ENCODE measurements around the gene CTXN3. TPM values are rescaled to one million over a fixed set of nuclear protein-coding genes. Genes with fewer than 3 reads are reported as not detected.
"Not testable (repeated sequence)": the region's sequence is repeated elsewhere in the genome, so short reads cannot be mapped to it uniquely, and the experiment has no call there.

The CTXN3 gene
- polyA plus RNA-seq, 4 donors: not detected

DNA sequence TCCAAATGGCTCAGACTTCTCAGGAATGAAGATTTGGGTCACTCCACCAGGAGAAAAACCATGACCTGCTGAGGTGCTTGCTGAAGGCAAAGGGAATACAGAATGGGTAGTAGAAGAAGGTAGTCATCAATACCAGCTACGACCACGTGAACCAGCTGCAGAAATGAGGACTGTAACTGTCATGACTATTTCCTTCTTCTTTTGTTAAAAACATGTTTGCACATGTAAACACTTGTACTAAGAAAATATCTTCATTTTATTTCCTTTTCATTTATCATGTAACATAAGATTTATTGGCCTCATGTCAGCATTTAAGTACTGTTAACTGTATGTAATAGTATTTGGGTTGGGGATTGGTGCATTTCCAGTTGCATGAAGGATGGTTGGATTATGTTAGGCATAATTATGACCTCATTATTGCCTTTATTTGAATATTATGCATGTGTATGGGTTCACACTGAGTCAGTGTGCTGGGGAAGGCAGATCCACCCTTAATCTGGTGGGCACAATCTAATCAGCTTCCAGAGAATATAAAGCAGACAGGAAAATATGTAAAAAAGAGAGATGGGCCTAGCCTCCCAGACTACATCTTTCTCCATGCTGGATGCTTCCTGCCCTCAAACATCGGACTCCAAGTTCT is 30.9 kb downstream of the CTXN3 start:
- H3K9me3 ChIP-seq (ENCODE audit: control insufficient read depth in 2 of 2, insufficient read depth in 1 of 2, low read depth in 1 of 2, low read length in 1 of 2); H3K27me3 ChIP-seq (ENCODE audit: control insufficient read depth in 3 of 3, insufficient read depth in 3 of 3, low read length in 3 of 3); H3K36me3 ChIP-seq (ENCODE audit: control insufficient read depth in 3 of 3, insufficient read depth in 2 of 3, low read depth in 1 of 3, low read length in 3 of 3); H3K4me3 ChIP-seq (ENCODE audit: low read depth in 1 of 3, low read length in 3 of 3); FAIRE-seq; DNase-seq; H3K27ac ChIP-seq (ENCODE audit: low read depth in 1 of 3, low read length in 2 of 3); H3K4me1 ChIP-seq (ENCODE audit: control insufficient read depth in 3 of 3, insufficient read depth in 2 of 3, low read depth in 1 of 3, low read length in 2 of 3): not testable (repeated sequence)
- WGBS, 3 donors: 82 to 88% (median 84%) methylated on average over 3 of the region's 3 CpGs

DNA sequence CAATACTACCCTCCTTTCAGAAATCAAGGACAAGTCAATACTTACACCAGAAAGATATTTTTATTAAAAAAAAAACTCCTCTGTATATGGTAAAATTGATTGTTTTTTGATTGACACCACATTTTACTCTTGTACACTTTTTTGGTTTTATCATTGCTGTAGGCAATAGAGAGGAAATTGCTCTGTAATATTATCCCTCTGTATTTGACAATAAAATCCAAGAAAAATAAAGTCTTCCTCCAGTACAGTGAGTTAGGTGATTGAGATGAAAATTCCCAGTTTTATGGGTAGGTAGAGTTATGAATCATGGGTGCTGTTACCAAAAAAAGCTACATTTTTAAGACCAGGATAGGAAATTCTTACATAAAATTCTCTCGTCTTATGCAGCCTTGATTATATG is 31.7 kb downstream of the CTXN3 start:
- no peaks in the 10 kb centered on the region for H3K27me3 ChIP-seq (ENCODE audit: control insufficient read depth in 3 of 3, insufficient read depth in 3 of 3, low read length in 3 of 3)
- DNase-seq (no peak), FAIRE-seq (no peak)
- H3K4me3 ChIP-seq (ENCODE audit: low read depth in 1 of 3, low read length in 3 of 3): no peak overlapping the region
- no peak overlapping the region for H3K27ac ChIP-seq (ENCODE audit: low read depth in 1 of 3, low read length in 2 of 3)
- WGBS, 3 donors: 90 to 97% (median 96%) methylated on average over 1 of the region's 1 CpG
- H3K36me3 ChIP-seq (ENCODE audit: control insufficient read depth in 3 of 3, insufficient read depth in 2 of 3, low read depth in 1 of 3, low read length in 3 of 3): no peaks in the 10 kb centered on the region
- peaks cover 0 to 3% of the 10 kb centered on the region in 2 donors for H3K9me3 ChIP-seq (ENCODE audit: control insufficient read depth in 2 of 2, insufficient read depth in 1 of 2, low read depth in 1 of 2, low read length in 1 of 2)
- no peaks in the 10 kb centered on the region for H3K4me1 ChIP-seq (ENCODE audit: control insufficient read depth in 3 of 3, insufficient read depth in 2 of 3, low read depth in 1 of 3, low read length in 2 of 3)

DNA sequence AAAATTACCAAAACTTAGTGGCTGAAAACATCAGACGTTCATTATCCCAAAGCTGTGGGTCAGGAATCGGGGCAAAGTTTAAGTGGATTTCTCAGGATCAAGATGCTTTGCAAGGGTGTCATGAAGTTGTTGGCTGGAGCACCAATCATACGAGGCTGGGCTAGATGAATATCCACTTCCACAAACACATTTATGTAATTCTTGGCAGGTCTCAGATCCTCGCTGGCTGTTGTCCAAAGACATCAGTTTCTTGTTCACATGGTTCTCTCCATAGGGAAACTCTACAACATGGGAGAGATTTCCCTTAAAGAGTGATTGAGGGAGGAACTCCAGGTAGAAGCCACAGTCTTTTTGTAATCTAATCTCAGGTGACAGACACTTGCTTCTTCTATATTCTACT is 34.1 kb downstream of the CTXN3 start:
- Histone ChIP-seq H3K9me3 (ENCODE audit: control insufficient read depth in 2 of 2, insufficient read depth in 1 of 2, low read depth in 1 of 2, low read length in 1 of 2) (peaks cover 0 to 3% of the 10 kb centered on the region in 2 donors), H3K4me1 (ENCODE audit: control insufficient read depth in 3 of 3, insufficient read depth in 2 of 3, low read depth in 1 of 3, low read length in 2 of 3) (no peaks in the 10 kb centered on the region), H3K36me3 (ENCODE audit: control insufficient read depth in 3 of 3, insufficient read depth in 2 of 3, low read depth in 1 of 3, low read length in 3 of 3) (no peaks in the 10 kb centered on the region), H3K27ac (ENCODE audit: low read depth in 1 of 3, low read length in 2 of 3) (no peak overlapping the region), H3K27me3 (ENCODE audit: control insufficient read depth in 3 of 3, insufficient read depth in 3 of 3, low read length in 3 of 3) (no peaks in the 10 kb centered on the region), H3K4me3 (ENCODE audit: low read depth in 1 of 3, low read length in 3 of 3) (no peak overlapping the region)
- FAIRE-seq (no peak), DNase-seq (no peak)
- 61 to 70% (median 62%) methylated on average over 4 of the region's 4 CpGs for WGBS, 3 donors

DNA sequence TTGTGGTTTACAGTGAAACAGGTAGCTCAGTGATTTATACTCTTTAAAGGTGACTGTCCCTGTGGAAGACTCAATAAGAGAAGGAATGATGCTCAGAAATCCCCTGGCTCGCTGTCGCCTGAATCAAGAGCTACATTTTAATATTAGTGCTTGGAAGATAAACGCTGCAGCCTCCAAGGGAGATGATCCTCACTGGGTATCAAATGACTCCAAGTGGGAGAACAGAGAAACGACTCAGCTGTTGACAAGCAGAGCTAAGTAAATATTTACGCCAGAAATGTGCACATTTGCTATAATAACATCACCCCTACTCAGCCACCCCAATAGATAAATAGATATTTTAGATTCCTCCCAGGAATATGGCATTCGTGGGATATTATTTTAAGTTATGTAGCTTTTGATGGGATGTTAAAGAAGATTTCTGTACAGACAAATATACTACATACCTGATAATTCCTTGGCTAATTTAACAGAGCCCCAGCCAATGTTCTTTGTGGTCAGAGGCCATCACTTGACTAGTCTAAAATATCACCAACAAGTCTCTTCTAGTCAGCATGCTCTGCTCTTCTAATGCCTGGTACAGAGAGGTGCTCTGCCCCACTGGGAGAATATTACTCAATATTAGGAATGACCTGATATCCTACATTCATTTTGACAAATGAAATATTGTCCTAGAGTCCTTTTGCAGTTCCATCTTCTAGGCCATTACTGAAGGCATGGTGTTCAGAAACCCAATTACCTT is 36.0 kb downstream of the CTXN3 start:
- FAIRE-seq: no peak

DNA sequence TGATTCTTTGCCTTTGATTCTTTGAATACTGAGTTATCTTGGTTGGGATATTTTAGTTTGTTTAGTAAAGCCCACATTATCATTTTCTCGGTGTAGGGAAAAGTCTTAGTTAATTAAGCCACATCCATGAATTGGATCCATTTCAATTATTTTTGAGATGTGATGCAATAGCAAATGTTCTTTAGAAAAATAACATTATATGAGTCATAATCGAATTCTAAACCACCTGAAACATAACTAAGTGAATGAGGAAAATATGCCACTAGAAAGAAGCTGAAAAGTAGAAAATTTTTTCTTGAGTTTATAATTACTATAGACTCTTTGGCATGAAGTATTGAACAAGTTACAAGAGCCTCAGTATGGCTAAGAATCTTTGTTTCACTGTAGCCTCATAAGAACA is 36.8 kb downstream of the CTXN3 start:
- WGBS, 3 donors: 61 to 66% (median 64%) methylated on average over 2 of the region's 2 CpGs
- no peak for DNase-seq
- no peaks in the 10 kb centered on the region for H3K4me1 ChIP-seq (ENCODE audit: control insufficient read depth in 3 of 3, insufficient read depth in 2 of 3, low read depth in 1 of 3, low read length in 2 of 3)
- H3K36me3 ChIP-seq (ENCODE audit: control insufficient read depth in 3 of 3, insufficient read depth in 2 of 3, low read depth in 1 of 3, low read length in 3 of 3): no peaks in the 10 kb centered on the region
- FAIRE-seq: no peak
- peaks cover 0 to 3% of the 10 kb centered on the region in 2 donors for H3K9me3 ChIP-seq (ENCODE audit: control insufficient read depth in 2 of 2, insufficient read depth in 1 of 2, low read depth in 1 of 2, low read length in 1 of 2)
- H3K27ac ChIP-seq (ENCODE audit: low read depth in 1 of 3, low read length in 2 of 3): no peak overlapping the region
- H3K27me3 ChIP-seq (ENCODE audit: control insufficient read depth in 3 of 3, insufficient read depth in 3 of 3, low read length in 3 of 3): no peaks in the 10 kb centered on the region
- H3K4me3 ChIP-seq (ENCODE audit: low read depth in 1 of 3, low read length in 3 of 3): no peak overlapping the region

More for the DNA sequence above, 36.0 kb downstream of the CTXN3 start:
- Histone ChIP-seq H3K4me1 (ENCODE audit: control insufficient read depth in 3 of 3, insufficient read depth in 2 of 3, low read depth in 1 of 3, low read length in 2 of 3) (no peaks in the 10 kb centered on the region), H3K4me3 (ENCODE audit: low read depth in 1 of 3, low read length in 3 of 3) (no peak overlapping the region), H3K9me3 (ENCODE audit: control insufficient read depth in 2 of 2, insufficient read depth in 1 of 2, low read depth in 1 of 2, low read length in 1 of 2) (peaks cover 0 to 3% of the 10 kb centered on the region in 2 donors), H3K36me3 (ENCODE audit: control insufficient read depth in 3 of 3, insufficient read depth in 2 of 3, low read depth in 1 of 3, low read length in 3 of 3) (no peaks in the 10 kb centered on the region), H3K27me3 (ENCODE audit: control insufficient read depth in 3 of 3, insufficient read depth in 3 of 3, low read length in 3 of 3) (no peaks in the 10 kb centered on the region), H3K27ac (ENCODE audit: low read depth in 1 of 3, low read length in 2 of 3) (no peak overlapping the region)
- DNase-seq: no peak
- 64 to 78% (median 77%) methylated on average over 6 of the region's 6 CpGs for WGBS, 3 donors

DNA sequence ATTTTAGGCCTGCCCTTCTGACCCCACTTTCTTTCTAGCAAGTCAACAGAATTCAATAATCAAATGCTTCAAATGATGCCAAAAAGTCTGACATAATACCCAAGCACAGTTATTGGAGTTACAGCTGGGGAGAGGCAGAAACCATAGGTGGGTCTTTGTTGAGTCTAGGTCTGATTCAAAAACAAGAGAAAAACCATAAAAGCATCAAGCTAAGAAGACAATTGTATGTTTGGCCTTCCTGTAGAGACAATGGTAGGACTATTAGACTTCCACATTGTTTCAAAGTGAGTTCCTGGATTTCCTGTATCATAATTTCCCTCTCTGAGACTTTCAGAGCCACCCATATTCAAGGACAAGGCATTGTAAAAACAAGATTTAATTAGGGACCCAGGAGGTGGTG is 37.5 kb downstream of the CTXN3 start:
- Histone ChIP-seq H3K4me1 (ENCODE audit: control insufficient read depth in 3 of 3, insufficient read depth in 2 of 3, low read depth in 1 of 3, low read length in 2 of 3) (no peaks in the 10 kb centered on the region), H3K4me3 (ENCODE audit: low read depth in 1 of 3, low read length in 3 of 3) (no peak overlapping the region), H3K27me3 (ENCODE audit: control insufficient read depth in 3 of 3, insufficient read depth in 3 of 3, low read length in 3 of 3) (no peaks in the 10 kb centered on the region), H3K36me3 (ENCODE audit: control insufficient read depth in 3 of 3, insufficient read depth in 2 of 3, low read depth in 1 of 3, low read length in 3 of 3) (no peaks in the 10 kb centered on the region), H3K9me3 (ENCODE audit: control insufficient read depth in 2 of 2, insufficient read depth in 1 of 2, low read depth in 1 of 2, low read length in 1 of 2) (peaks cover 0 to 3% of the 10 kb centered on the region in 2 donors), H3K27ac (ENCODE audit: low read depth in 1 of 3, low read length in 2 of 3) (no peak overlapping the region)
- DNase-seq: no peak
- FAIRE-seq: no peak

DNA sequence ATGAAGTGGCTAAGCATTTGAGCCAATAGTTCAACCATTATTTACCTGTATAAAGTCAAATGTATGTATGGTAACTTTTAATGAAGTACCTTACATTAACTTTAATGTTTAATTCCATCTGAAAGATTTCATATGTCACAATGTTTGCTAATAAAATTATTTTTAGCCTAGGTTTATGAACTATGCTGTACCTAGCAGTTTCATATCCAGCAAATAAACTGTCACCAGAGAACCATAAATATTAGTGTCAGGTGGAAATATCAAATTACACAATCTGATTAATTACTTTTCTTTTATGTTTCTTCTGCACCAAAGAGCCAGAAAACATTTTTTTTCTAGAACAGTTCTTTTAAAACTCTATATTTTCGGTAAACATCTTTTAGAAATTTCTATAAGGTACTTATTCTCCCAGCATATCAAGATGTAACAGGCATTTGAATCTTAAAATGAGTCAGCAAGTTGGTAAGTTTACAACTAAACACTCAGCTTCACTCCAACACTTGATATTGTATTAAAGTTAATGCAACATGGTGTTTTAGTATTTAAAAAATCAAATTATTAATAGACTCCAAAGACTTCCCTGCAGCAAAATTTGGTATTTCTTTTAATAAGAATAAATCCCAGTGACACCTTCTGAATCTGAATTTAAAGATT is 45.8 kb downstream of the CTXN3 start:
- DNase-seq (no peak), FAIRE-seq (peak; percentile 36)
- WGBS, 3 donors: 77 to 90% (median 82%) methylated on average over 1 of the region's 1 CpG
- Histone ChIP-seq H3K27ac (ENCODE audit: low read depth in 1 of 3, low read length in 2 of 3) (no peak overlapping the region), H3K27me3 (ENCODE audit: control insufficient read depth in 3 of 3, insufficient read depth in 3 of 3, low read length in 3 of 3) (no peaks in the 10 kb centered on the region), H3K4me1 (ENCODE audit: control insufficient read depth in 3 of 3, insufficient read depth in 2 of 3, low read depth in 1 of 3, low read length in 2 of 3) (peaks cover 0 to 3% (median 0%) of the 10 kb centered on the region in 3 donors), H3K4me3 (ENCODE audit: low read depth in 1 of 3, low read length in 3 of 3) (no peak overlapping the region), H3K9me3 (ENCODE audit: control insufficient read depth in 2 of 2, insufficient read depth in 1 of 2, low read depth in 1 of 2, low read length in 1 of 2) (no peaks in the 10 kb centered on the region), H3K36me3 (ENCODE audit: control insufficient read depth in 3 of 3, insufficient read depth in 2 of 3, low read depth in 1 of 3, low read length in 3 of 3) (no peaks in the 10 kb centered on the region)

DNA sequence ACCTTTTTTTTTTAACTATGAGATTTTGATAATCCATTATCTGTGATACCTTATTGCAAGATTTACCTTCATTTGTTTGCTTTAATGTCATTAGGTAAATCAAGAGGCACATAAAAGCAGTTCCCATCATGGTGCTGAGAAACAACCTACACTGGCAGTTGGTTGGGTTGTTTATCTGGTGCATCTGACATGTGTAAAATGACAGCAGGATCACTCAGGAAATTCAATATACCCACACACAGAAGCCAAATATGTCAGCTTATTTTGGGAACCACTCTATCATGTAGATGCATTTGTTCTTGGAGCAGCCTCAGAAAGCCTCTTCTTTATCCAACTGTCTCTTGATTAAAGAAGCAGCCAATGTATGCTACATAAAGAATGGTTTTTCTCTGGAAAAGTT is 46.5 kb downstream of the CTXN3 start:
- no peak for DNase-seq
- no peak for FAIRE-seq
- H3K27me3 ChIP-seq (ENCODE audit: control insufficient read depth in 3 of 3, insufficient read depth in 3 of 3, low read length in 3 of 3): no peaks in the 10 kb centered on the region
- no peaks in the 10 kb centered on the region for H3K36me3 ChIP-seq (ENCODE audit: control insufficient read depth in 3 of 3, insufficient read depth in 2 of 3, low read depth in 1 of 3, low read length in 3 of 3)
- no peaks in the 10 kb centered on the region for H3K9me3 ChIP-seq (ENCODE audit: control insufficient read depth in 2 of 2, insufficient read depth in 1 of 2, low read depth in 1 of 2, low read length in 1 of 2)
- H3K4me1 ChIP-seq (ENCODE audit: control insufficient read depth in 3 of 3, insufficient read depth in 2 of 3, low read depth in 1 of 3, low read length in 2 of 3): peaks cover 0 to 3% (median 0%) of the 10 kb centered on the region in 3 donors
- no peak overlapping the region for H3K27ac ChIP-seq (ENCODE audit: low read depth in 1 of 3, low read length in 2 of 3)
- no peak overlapping the region for H3K4me3 ChIP-seq (ENCODE audit: low read depth in 1 of 3, low read length in 3 of 3)
